Liver (tissue), 9 donors: ENCODE results near the gene PTPRB. TPM values are rescaled to one million over a fixed set of nuclear protein-coding genes. Genes with fewer than 3 reads are reported as not detected.

Experiments
- DNase-seq: peaks from one replicate; pipeline ENCODE4 v3.0.0-alpha.2; 2017; ENCODE audit warnings: low spot score
- H3K27ac ChIP-seq, 2 donors: one replicate each; pipeline ENCODE4 v1.7.0; 2013; ENCODE audit warnings: inconsistent platforms in 2 of 2, low read length in 2 of 2, control low read depth in 1 of 2, low read depth in 1 of 2, mild to moderate bottlenecking in 1 of 2
- H3K27me3 ChIP-seq, 4 donors: one replicate each; pipeline versions ENCODE4 v1.6.1 to v1.7.0; 2013; ENCODE audit warnings: low read length in 3 of 4, inconsistent platforms in 1 of 4, mild to moderate bottlenecking in 1 of 4, moderate library complexity in 1 of 4; ENCODE audit not compliant: control insufficient read depth in 4 of 4, insufficient read depth in 4 of 4
- H3K36me3 ChIP-seq, 4 donors: one replicate each; pipeline versions ENCODE4 v1.6.1 to v1.7.0; 2013; ENCODE audit warnings: low read length in 3 of 4, mild to moderate bottlenecking in 3 of 4, low read depth in 1 of 4, moderate library complexity in 1 of 4; ENCODE audit not compliant: control insufficient read depth in 4 of 4, insufficient read depth in 3 of 4
- H3K4me1 ChIP-seq, 4 donors: one replicate each; pipeline versions ENCODE4 v1.6.1 to v1.7.0; 2013; ENCODE audit warnings: low read length in 3 of 4, mild to moderate bottlenecking in 3 of 4, moderate library complexity in 1 of 4; ENCODE audit not compliant: control insufficient read depth in 4 of 4, insufficient read depth in 4 of 4
- H3K4me3 ChIP-seq, 3 donors: one replicate each; pipeline versions ENCODE4 v1.6.1 to v1.7.0; 2013; ENCODE audit warnings: low read length in 3 of 3, control low read depth in 1 of 3, low read depth in 1 of 3, mild to moderate bottlenecking in 1 of 3
- H3K9ac ChIP-seq, 2 donors: one replicate each; pipeline ENCODE4 v1.7.0; 2013; ENCODE audit warnings: low read length in 2 of 2, mild to moderate bottlenecking in 2 of 2, moderate library complexity in 2 of 2, control low read depth in 1 of 2, low read depth in 1 of 2
- H3K9me3 ChIP-seq, 4 donors: one replicate each; pipeline versions ENCODE4 v1.6.1 to v1.7.0; 2013; ENCODE audit warnings: low read length in 3 of 4; ENCODE audit not compliant: control insufficient read depth in 4 of 4
- EGR1 ChIP-seq, 2 donors: IDR thresholded peaks; 2 replicates each; pipeline ENCODE4 v1.6.1; 2016 to 2018; ENCODE audit warnings: antibody characterized with exemption in 2 of 2, low read depth in 2 of 2
- FOXA1 ChIP-seq: IDR thresholded peaks from 2 replicates; pipeline ENCODE4 v1.6.1; 2016; ENCODE audit warnings: antibody characterized with exemption
- GABPA ChIP-seq, 2 donors: IDR thresholded peaks in 1 of 2; conservative IDR thresholded peaks in 1 of 2; 2 replicates each; pipeline ENCODE4 v1.6.1; 2016; ENCODE audit warnings: antibody characterized with exemption in 2 of 2, mild to moderate bottlenecking in 1 of 2, moderate library complexity in 1 of 2
- HNF4A ChIP-seq, 2 donors: conservative IDR thresholded peaks; 2 replicates each; pipeline ENCODE4 v1.6.1; 2016; ENCODE audit warnings: antibody characterized with exemption in 2 of 2, mild to moderate bottlenecking in 2 of 2
- HNF4G ChIP-seq: IDR thresholded peaks from 2 replicates; pipeline ENCODE4 v1.6.1; 2016; ENCODE audit warnings: antibody characterized with exemption
- JUND ChIP-seq, 2 donors: IDR thresholded peaks; 2 replicates each; pipeline ENCODE4 v1.6.1; 2016; ENCODE audit warnings: antibody characterized with exemption in 2 of 2
- MAX ChIP-seq: IDR thresholded peaks from 2 replicates; pipeline ENCODE4 v1.6.1; 2016; ENCODE audit warnings: antibody characterized with exemption
- RAD21 ChIP-seq, 2 donors: IDR thresholded peaks; 2 replicates each; pipeline ENCODE4 v1.6.1; 2016; ENCODE audit warnings: antibody characterized with exemption in 2 of 2, mild to moderate bottlenecking in 2 of 2
- REST ChIP-seq: IDR thresholded peaks from 2 replicates; pipeline ENCODE4 v1.6.1; 2016; ENCODE audit warnings: antibody characterized with exemption, mild to moderate bottlenecking
- RXRA ChIP-seq, 2 donors: IDR thresholded peaks; 2 replicates each; pipeline ENCODE4 v1.6.1; 2017 to 2018; ENCODE audit warnings: antibody characterized with exemption in 2 of 2, mild to moderate bottlenecking in 1 of 2
- TAF1 ChIP-seq: conservative IDR thresholded peaks from 2 replicates; pipeline ENCODE4 v1.6.1; 2016; ENCODE audit warnings: antibody characterized with exemption, mild to moderate bottlenecking
- WGBS: extraction: QIAGEN DNeasy Blood & Tissue Kit; methylation state at CpG from one replicate; pipeline ENCODE4 v1.1.7; 2013; 5-methylcytosine and 5-hydroxymethylcytosine counted together
- polyA plus RNA-seq, 2 donors: library from polyadenylated mRNA; stranded (reverse) in 1 of 2; unstranded in 1 of 2; fragments of 200-250 nt in 1 of 2; fragments of >200 nt in 1 of 2; fragmentation: Nextera tagmentation in 1 of 2; extraction: Ambion mirVana in 1 of 2; gene quantifications; one replicate each; pipeline versions ENCODE4 v1.2.1 to v1.2.3, GENCODE V29; 2013 to 2015
- total RNA-seq, 2 donors: library from RNA; depleted of rRNA; stranded (reverse); fragments of >200 nt; gene quantifications; one replicate each; pipeline ENCODE4 v1.2.3, GENCODE V29; 2014
- TF ChIP-seq, protein P1 (sequence below): fragments of 150-350 bp; IDR thresholded peaks from 2 replicates; pipeline ENCODE4 v1.5.1; 2017; ENCODE audit warnings: improper control_type of control experiment, low read depth, low read length; ENCODE audit not compliant: missing input control
- TF ChIP-seq, protein P2 (sequence below): IDR thresholded peaks from 2 replicates; pipeline ENCODE4 v1.6.1; 2016; ENCODE audit warnings: antibody characterized with exemption
- TF ChIP-seq, protein P3 (sequence below): IDR thresholded peaks from 2 replicates; pipeline ENCODE4 v1.6.1; 2016; ENCODE audit warnings: antibody characterized with exemption
- donor health status: healthy.
- donor health status: healthy.
- donor health status: healthy.
- donor health status: healthy.
- donor health status: healthy.

PTPRB gene
- total and polyA plus RNA-seq, 4 donors: 6.3 to 64.9 (median 8.4) TPM

DNA sequence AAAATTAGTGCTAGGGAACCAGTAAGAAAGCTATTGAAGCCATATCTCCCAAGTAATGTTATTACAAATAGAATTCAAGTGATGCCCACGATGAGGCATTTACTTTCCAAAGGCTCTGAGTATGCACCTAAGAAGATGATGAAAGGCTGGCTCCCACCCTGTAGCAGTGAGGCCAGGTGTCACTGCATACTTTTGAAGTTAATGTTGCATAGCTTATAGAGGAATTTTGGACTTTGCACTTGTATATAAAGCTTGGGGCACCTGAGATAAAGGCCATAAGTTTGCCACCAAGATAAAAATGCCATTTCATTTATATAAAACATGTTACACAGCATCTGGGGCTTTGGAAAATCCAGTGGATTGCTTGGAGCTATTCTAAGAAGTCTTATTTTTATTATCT lies 96.2 kb downstream of the PTPRB start:
- DNase-seq: no peak
- Histone ChIP-seq H3K9me3 (no peaks in the 10 kb centered on the region), H3K9ac (no peak overlapping the region), H3K36me3 (no peaks in the 10 kb centered on the region), H3K4me3 (no peak overlapping the region), H3K27ac (no peak overlapping the region), H3K27me3 (no peaks in the 10 kb centered on the region), H3K4me1 (no peaks in the 10 kb centered on the region)
- TF ChIP-seq, protein P1, sequence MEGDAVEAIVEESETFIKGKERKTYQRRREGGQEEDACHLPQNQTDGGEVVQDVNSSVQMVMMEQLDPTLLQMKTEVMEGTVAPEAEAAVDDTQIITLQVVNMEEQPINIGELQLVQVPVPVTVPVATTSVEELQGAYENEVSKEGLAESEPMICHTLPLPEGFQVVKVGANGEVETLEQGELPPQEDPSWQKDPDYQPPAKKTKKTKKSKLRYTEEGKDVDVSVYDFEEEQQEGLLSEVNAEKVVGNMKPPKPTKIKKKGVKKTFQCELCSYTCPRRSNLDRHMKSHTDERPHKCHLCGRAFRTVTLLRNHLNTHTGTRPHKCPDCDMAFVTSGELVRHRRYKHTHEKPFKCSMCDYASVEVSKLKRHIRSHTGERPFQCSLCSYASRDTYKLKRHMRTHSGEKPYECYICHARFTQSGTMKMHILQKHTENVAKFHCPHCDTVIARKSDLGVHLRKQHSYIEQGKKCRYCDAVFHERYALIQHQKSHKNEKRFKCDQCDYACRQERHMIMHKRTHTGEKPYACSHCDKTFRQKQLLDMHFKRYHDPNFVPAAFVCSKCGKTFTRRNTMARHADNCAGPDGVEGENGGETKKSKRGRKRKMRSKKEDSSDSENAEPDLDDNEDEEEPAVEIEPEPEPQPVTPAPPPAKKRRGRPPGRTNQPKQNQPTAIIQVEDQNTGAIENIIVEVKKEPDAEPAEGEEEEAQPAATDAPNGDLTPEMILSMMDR: no peak
- TF ChIP-seq HNF4A (conservative IDR thresholded peaks at IDR 0.05): no peak
- TF ChIP-seq, protein P2, sequence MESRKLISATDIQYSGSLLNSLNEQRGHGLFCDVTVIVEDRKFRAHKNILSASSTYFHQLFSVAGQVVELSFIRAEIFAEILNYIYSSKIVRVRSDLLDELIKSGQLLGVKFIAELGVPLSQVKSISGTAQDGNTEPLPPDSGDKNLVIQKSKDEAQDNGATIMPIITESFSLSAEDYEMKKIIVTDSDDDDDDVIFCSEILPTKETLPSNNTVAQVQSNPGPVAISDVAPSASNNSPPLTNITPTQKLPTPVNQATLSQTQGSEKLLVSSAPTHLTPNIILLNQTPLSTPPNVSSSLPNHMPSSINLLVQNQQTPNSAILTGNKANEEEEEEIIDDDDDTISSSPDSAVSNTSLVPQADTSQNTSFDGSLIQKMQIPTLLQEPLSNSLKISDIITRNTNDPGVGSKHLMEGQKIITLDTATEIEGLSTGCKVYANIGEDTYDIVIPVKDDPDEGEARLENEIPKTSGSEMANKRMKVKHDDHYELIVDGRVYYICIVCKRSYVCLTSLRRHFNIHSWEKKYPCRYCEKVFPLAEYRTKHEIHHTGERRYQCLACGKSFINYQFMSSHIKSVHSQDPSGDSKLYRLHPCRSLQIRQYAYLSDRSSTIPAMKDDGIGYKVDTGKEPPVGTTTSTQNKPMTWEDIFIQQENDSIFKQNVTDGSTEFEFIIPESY: no peak
- no peak for TF ChIP-seq HNF4G
- TF ChIP-seq FOXA1: no peak
- TF ChIP-seq, protein P3, sequence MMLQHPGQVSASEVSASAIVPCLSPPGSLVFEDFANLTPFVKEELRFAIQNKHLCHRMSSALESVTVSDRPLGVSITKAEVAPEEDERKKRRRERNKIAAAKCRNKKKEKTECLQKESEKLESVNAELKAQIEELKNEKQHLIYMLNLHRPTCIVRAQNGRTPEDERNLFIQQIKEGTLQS: no peak
- no peak for TF ChIP-seq RAD21 (IDR thresholded peaks at IDR 0.05)
- TF ChIP-seq GABPA (IDR thresholded peaks at IDR 0.05 in 1 of 2, conservative IDR thresholded peaks at IDR 0.05 in 1 of 2): no peak
- no peak for TF ChIP-seq TAF1
- TF ChIP-seq RXRA (IDR thresholded peaks at IDR 0.05): no peak
- no peak for TF ChIP-seq EGR1 (IDR thresholded peaks at IDR 0.05; ENCODE audit: low read depth in 2 of 2)
- TF ChIP-seq JUND (IDR thresholded peaks at IDR 0.05): no peak
- TF ChIP-seq MAX: no peak
- TF ChIP-seq REST: no peak
- WGBS: 64% methylated on average over 1 of the region's 1 CpG

GRCh38 chr12:70536650-70537049 lies 100.6 kb downstream of the PTPRB start:
- H3K9me3 ChIP-seq: no peaks in the 10 kb centered on the region
- no peak overlapping the region for H3K9ac ChIP-seq
- H3K4me3 ChIP-seq: no peak overlapping the region
- H3K27me3 ChIP-seq: no peaks in the 10 kb centered on the region
- H3K27ac ChIP-seq: no peak overlapping the region
- no peaks in the 10 kb centered on the region for H3K36me3 ChIP-seq
- DNase-seq: no peak
- no peak for TF ChIP-seq MAX
- H3K4me1 ChIP-seq: no peaks in the 10 kb centered on the region
- WGBS: 75% methylated on average over 10 of the region's 10 CpGs
